ENCODE results near the gene MITF.

MITF gene

GRCh38 chr3:69842351-69842750, 103.1 kb downstream of the MITF start:
- no peak for DNase-seq

GRCh38 chr3:69842789-69843188, 103.5 kb downstream of the MITF start:
- no peak for DNase-seq

DNA sequence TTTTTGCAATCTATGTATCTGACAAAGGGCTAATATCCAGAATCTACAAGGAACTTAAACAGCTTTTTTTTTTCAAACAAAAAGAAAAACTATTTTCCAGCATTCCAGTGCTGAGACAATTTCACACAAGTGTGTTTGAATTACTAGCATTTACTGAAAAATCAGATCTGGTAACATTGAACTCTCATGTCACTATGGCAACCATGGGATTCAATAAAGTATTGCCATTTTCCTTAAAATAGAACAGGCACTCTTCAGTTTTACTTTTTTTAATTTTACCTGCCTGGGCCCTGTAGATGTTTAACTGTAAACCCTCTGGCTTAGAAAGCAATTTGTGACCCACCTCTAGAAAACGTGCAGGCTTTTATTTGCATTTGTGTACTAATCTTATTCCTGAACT, 105.4 kb downstream of the MITF start:
- no peak for DNase-seq

- DNase-seq, result no peak
Observed at GRCh38 chr3:69847303-69847702, 108.0 kb downstream of the MITF start.

- no peak for DNase-seq
Observed at GRCh38 chr3:69848113-69848512, 108.8 kb downstream of the MITF start.

DNA sequence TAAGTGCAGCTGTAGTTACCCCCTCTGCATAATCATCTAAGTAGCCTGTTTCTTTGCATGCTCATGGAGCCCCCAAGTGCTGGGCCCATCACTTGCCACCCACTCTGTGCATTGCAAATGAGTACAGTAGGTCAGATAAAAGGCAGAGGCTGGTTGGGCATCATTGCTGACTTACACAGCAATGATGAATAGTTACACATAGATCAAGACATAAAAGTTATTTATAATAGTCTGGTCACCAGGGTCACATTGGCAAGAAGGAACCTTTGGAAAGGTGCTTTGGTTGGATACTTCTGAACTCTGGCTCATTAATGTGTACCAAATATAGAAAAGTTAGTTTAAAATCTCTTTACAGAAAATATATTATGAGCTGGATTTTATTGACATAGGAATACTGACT, 111.6 kb downstream of the MITF start:
- DNase-seq, result no peak

DNA sequence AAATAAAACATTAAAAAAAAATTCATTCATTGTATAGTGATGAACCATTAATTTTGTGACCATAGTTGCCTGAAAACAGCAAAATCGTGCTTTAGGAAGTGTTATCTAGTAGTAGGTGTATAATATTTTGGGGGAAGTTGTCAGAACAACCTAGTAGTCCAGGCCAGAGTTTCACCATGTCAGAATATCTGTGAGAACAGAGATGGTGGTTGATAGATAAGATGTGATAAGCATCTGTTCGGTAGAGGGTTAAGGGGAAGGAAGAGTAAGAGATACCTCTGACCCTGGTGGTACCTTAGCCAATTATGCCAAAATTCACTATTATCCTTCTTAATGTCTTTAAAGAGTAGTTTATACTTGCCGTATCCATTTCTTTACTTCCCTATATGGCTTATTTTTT, 113.8 kb downstream of the MITF start:
- DNase-seq, result no peak

DNA sequence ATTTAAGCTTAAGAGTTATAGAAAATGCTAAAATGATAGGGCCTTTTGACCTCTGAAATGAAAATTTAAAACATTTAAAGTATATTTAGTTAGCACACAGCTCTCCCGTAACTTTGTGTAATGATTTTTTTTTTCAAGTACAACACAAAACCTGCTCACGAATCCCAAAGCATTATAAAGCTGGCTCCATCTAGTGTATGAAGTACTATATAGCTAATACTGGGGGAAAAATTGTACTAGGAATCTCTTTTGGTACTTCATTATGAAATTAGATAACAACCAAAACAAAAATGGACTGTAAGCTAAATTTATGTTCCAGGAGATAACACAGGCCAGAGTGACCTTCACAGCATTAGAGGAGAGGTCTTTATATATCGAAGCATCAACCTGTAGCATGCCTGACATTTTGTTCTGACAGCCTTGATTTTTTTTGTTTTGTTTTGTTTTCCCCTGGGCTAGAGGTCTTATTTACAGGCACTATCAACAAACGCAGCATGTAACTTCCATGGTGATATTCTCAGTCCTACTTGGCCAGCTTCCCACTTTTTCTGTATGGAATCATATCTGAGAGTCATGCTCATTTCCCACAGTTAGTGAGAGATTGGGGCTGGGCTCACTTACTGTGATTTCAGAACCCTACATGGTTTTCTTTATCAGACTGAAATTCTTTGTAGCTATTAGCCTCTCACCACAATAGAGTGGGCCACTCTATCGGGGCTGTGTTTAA, 116.3 kb downstream of the MITF start:
- DNase-seq, result no peak

DNA sequence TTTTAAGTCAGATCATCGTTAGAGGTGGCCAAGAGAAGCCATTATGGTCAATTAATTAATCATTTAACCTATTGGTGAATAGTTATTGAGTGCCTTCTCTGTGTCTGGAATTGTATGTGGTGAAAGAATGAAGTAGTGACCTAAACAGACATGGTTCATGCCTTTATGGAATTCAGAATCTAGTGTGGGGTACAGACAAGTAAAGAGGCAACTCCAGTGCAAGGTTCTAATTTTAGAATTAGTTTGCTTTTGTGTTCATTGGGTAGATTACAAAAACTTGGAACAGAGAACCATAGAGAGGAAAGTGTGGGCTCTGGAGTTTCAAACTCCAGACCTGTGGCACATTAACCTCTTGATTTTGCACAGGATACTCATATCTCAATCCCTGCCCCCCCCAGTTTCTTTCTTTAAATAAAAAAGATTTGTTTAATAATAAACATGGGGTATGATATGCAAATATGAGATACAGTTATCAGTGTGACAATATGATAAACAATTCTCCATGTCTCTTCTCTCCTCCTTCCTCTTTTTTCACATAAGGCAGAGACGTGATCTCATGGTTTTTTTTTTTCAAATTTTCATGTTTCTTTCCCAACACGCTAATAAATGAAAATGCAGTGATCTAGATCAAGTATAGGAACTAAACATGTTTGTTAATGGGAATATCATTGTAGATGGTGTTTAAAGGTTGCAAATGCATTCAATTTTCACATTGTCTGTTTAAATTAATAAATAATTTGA, 117.9 kb downstream of the MITF start:
- no peak for DNase-seq

DNA sequence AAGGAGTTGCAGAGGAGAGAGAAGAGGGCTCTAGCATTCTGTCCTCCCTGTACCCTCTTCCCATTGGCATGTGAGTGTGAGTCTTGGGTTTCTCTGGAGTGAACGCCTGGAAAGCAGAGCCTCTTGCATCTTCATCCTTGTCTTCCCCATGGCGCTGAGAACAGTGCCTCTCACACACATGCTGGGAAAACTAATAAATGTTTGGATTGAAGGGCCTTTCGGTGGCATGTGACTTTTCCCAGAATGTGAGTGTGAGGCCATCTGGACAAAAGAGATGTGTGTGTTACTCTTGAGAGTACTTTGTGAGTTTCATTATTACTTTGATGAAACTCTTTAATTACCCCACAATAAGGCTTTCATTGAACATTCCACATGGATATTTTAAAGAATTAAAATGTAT, 122.3 kb downstream of the MITF start:
- no peak for DNase-seq

GRCh38 chr3:69864141-69864540, 124.9 kb downstream of the MITF start:
- no peak for DNase-seq

DNA sequence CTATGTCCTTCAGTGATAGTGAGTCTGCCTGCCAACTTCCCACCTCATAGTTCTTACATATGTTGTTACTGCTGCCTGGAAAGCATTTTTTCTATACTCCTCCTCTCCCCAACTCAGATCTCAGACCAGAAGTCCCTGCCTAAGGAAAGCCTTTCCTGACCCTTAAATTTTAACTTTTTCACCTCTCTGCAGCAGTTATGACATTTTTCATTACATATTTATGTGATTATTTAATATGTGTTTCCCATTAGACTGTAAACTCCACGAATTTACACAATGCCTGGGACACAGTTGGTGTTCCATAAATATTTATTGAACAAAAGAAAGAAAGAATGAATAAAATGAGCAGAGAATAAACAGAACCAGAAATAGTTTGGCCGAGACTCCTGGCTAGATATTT, 125.5 kb downstream of the MITF start:
- no peak for DNase-seq

DNA sequence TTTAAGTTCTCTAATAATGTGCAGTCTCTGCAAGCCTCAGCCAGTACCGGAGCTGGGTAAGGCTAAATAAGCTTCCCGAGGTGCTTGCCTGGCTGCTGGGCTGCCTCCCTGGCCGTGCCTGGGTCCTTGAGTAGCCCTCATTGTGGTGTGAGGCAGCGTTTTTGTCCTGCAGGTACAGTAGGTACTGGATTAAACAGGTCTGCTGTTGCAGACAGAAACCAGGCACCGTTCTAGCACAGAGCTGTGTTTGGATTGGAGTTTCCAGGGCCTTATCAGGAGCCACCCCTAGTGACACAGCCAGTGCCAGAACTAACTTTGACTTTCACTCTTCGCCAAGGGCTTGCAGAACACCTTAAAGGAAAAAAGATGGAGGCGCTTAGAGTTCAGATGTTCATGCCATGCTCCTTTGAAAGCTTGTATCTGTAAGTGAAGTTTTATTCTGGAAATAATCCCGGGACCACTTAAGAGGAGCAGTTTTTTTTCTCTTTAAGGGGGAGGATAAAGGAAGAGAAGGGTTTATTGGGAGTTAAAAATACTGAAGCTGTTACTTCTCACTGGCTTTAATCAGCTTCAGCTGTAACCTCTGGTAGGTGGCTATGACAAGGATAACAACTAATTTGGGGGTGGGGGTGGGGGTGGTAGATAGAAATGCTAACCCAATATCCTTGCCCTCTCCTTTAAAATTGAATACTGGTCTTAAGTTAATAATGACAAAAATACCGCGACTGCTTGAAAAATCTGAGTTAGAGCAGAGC, 126.8 kb downstream of the MITF start:
- DNase-seq, result no peak

DNA sequence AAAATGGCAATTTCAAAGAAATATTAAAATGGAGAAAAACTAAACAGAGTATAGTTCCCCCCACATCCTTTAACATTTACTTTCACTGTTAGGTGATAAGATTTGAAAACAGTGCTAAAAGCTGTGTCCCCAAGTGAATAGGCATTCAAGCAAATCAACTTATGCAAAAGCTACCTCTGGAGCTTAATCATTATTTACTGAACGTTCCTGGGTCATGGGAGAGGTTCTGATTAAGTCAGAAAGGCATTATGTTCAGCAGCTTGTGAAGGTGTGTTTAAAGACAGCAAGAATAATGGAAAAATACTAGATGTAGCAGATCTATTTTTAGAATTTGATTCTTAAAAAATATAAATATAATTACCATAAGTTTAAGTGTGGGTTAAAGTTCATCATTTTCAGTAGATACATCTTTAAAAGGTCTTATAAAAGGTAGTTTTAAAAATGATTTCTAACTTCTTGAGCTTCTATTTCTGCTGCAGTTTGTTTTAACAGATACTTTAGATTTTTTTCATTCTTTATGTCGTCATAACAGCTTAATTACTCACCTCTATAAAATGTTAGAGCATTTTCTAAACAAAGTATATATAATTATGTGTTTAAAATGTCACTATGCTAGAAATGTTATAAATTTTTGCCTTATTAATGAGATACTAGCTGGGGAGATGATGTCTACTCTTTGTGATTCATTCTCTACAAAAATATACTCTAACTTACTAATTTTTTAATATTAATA, 127.9 kb downstream of the MITF start:
- no peak for DNase-seq

GRCh38 chr3:69867941-69868505, 128.8 kb downstream of the MITF start:
- DNase-seq, result no peak

GRCh38 chr3:69868841-69869420, 129.7 kb downstream of the MITF start:
- DNase-seq, result no peak

DNA sequence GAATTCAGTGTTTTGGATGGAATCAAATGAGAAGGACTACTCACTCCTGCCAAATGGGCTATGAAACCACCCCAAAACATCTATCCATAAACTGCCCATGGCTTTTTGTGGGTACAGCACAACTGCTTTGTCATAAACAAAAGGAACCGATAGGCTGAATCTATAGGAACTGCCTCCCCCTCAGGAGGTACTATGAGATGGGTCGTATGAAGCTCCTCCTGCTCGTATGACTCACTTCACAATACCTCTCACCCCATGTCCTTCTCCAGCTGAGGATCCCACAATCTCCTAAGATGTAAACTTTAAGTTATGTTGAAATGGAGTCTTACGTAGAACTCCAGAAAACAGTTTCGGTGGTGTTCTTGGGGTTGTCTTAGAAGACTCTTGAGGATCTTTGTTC, 130.4 kb downstream of the MITF start:
- no peak for DNase-seq

DNA sequence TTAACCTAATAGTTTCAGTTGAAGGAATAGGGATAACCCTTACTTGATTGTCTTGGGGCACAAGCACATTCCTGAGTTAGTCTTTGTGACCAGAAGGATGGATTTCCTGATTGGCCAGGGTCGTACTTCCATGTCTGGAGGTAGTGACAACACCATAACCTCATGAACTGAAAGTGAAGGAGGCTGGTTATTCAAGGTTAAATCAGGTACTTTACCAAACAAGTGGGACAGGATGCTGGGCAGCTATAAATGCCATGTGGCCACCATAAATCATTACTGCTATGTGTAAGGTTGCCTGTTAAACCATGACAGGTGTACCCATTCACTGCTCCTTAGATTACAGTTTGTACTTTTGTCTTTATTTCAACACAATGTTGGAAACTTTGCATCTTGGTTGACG, 132.0 kb downstream of the MITF start:
- no peak for DNase-seq

DNA sequence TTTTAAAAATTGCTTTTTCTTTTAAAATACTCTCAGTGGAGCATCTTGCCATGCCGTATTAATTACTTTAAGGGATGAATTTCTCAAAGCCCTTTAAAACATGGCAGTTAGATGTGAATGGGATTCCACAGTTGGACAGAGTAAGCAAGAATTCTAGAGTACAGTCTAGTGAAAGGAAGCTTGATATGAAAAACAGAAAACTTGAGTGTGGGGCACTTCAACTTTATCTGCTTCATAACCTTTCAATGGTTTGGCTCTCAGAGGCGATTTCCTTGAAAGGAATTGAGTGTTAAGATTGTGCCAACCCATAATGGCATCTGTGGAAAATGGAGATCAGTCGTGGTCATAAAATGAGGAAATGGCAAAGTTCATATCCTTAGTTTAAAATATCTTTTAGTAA, 132.6 kb downstream of the MITF start:
- no peak for DNase-seq

GRCh38 chr3:69872783-69873378, 133.6 kb downstream of the MITF start:
- no peak for DNase-seq

- DNase-seq, result no peak
Observed at GRCh38 chr3:69876073-69876472, 136.8 kb downstream of the MITF start.

- DNase-seq, result no peak
Observed at GRCh38 chr3:69878254-69878653, 139.0 kb downstream of the MITF start.

Measured in 8988T (cell line).